Skeletal muscle cell (primary cell): Measurements from ENCODE around the gene WNT7B.

Experiments
- DNase-seq: peaks from one replicate; pipeline ENCODE4 v3.0.0-alpha.2; 2010; ENCODE audit warnings: low read depth
- H3K4me3 ChIP-seq: 2 replicates; pipeline ENCODE4 v1.5.1; 2011; ENCODE audit warnings: low read depth, mild to moderate bottlenecking, control low read depth, low read length, moderate library complexity

Gene WNT7B

DNA sequence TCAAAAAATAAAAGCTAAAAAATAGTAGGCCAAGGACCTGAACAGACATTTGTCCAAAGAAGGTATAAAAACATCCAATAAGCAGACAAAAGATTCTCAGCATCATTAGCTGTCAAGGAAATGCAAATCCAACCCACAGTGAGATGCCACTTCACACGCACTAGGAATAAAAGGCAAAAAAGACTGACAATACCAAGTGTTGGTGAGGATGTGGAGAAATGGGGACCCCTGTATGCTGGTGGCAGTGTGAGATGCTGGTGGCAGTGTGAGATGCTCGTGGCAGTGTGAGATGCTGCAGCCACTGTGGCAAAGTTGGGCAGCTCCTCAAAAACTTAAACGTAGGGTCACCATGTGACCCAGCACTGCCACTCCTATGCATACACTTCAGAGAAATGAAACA is 38.0 kb downstream of the WNT7B start:
- no peak overlapping the region for H3K4me3 ChIP-seq
- DNase-seq = no peak

DNA sequence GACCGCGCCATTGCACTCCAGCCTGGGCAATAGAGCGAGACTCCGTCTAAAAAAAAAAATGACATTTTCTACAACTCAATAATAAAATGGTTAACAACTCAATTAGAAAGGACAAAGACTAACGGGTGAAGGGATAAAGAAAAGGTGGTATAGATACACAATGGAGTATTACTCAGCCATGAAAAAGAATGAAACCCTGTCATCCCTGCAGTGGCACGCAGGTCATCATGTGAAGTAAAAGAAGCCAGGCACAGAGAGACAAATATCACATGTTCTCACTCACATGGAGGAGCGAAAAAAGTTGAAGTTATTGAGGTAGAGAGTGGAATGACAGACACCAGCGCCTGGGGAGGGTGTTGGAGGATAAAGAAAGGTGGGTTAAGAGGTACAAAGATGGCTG is 39.0 kb downstream of the WNT7B start:
- no peak overlapping the region for H3K4me3 ChIP-seq
- no peak for DNase-seq

DNA sequence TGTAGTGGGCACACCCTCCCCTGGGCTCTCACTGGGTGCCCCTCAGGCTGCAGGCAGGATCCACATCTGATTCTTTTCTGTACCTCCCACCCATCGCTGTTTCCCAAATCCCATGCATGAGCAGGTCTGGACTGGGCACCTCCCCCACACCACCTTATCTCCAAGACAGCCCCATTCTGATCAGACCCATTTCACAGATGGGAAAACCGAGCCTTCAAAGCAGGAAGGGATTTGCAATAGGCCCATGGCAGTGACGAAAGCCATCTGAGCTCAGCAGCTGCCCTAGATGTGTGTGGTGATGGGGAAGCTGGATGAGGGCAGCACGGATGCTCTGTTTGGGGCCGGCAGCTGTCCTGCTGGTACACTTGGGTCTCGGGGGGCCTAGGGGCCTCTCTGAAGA is 41.4 kb downstream of the WNT7B start:
- DNase-seq = no peak
- H3K4me3 ChIP-seq = no peak overlapping the region

DNA sequence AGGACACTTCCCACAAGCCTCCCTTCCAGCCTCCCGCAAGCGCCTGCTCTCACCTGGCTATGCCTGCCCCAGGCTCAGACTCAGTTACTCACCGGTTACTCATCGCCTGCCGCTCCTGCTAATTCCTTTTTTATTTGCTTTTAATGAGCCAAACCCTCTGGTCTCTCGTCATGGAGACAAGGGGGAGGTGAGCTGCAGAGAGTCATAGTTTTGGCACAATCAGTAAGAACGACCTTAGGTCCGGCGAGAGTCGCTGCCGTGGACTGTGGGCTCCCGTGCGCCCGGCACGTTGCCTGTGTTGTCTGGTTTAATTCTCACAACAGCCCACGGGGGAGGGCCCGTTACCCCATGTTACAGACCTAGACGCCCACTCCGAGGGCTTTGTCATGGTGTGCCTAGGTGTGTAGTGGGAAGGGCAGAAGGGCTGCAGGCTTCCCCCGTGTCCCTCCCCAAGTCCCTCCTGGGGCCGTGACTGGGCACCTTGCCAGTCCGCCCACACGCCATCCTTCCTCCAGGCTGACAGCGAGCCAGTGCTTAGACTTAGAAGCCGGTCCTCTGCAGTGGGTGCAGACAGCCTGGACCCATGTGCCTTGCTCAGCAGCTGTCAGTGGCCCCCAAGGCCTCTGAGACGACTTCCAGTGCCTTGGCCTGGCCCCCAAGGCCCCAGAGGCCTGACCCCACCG is 42.2 kb downstream of the WNT7B start:
- peak; percentile 49 for DNase-seq
- H3K4me3 ChIP-seq = peak overlapping the region; percentile 18

DNA sequence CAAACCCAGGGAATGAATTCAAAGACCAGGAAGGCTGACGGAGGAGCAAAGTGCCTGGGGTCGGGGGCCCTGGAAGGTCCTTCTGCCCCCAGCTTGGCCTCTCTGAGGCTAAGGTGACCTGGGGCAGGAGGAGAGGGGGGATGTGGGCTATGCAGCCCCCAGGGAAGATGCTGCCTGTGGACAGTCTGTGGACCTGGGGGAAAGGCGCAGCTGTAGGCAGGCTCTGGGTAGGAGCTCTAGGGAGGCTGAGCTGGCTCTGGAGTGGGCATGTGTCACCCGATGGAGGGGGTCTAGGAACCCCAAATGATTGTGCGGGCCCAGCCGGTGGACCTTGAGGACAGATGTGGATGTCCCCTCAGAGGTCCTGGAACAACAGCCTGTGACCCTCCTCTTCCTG is 42.8 kb downstream of the WNT7B start:
- no peak overlapping the region for H3K4me3 ChIP-seq
- DNase-seq = no peak

DNA sequence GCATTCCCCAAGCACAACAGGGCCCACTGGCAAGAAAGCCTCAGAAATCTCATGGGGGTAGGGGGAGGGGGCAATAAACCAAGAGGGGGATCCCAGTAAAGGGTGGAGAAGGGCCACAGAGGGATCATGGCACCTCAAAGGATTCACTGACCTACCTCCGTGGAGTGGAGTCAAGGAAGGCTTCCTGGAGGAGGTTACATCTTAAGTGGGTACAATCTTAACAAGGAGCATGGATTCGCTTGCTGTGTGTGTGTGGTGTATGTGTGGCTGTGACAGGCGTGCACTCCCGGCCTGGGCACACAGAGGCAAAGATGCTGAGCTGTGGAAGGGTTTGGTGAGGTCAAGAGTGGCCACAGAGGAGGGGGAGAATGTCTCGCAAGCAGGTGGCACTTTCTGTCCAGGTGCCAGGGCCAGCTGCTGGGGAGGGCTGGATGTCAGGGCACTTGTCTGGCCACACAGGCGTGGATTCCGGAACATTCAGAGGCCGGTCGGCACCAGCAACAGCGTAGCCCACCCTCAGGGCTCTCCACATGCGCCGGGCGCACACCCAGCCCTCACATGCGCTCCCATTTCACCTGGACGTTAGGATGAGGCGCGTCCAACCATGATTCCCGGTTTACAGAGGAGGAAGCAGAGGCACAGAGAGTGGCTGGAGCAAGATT is 43.3 kb downstream of the WNT7B start:
- no peak overlapping the region for H3K4me3 ChIP-seq
- no peak for DNase-seq

DNA sequence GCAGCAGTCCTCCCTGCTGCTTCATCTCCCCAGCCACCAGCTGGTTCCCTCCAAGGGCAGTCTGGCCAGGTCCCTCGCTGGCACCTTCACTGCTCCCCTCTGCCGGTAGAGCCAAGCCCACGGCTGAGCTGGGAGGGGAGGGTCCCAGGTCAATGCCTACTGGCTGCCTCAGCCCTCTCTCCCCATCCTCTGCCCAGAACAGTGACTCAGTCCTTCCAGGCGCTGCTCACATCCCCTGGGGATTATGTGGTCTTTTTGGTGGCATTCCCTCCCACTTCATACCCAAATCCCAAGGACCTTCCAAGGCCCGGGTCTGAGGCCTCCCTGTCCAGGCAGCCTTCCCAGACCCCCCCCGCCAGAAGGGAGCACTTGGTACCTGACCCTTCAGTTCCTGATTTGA is 44.9 kb downstream of the WNT7B start:
- H3K4me3 ChIP-seq = no peak overlapping the region
- no peak for DNase-seq

DNA sequence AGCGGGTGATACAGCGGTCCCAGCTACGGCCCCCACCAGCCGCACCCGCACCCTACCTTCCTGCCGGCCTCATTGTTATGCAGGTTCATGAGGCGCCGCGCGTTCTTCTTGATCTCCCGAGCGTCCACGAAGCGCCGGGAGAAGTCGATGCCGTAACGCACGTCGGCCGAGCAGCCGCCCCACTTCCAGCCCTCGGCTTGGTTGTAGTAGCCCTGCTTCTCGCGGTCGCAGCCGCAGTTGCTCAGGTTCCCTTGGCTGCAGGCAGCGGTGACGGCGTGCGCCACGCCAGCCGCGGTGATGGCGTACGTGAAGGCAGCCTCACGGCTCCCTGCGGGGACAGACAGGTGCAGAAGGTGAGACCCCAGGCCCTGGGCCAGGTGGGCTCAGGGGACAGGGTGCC is 45.9 kb downstream of the WNT7B start:
- DNase-seq = no peak
- H3K4me3 ChIP-seq = no peak overlapping the region

DNA sequence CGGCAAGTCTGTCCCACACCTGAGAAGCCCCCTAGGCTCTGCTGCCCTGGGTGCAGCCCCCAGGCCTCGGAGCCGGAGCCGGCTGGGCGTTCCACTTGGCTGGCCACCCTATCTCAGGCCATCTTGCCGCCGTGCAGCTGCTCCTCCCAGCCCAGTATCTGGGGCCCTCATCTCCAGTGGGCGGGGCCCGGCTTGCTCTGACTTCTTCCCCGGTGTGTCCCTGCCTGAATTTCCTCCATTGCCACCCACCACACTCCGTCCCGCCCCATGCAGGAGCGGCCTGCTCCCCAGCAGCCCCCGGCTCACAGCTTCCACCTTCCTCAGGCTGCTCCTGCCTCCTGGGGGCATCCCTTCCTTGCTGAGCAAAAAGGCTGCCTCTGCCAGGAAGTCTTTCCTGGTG is 46.6 kb downstream of the WNT7B start:
- no peak overlapping the region for H3K4me3 ChIP-seq
- DNase-seq = no peak

DNA sequence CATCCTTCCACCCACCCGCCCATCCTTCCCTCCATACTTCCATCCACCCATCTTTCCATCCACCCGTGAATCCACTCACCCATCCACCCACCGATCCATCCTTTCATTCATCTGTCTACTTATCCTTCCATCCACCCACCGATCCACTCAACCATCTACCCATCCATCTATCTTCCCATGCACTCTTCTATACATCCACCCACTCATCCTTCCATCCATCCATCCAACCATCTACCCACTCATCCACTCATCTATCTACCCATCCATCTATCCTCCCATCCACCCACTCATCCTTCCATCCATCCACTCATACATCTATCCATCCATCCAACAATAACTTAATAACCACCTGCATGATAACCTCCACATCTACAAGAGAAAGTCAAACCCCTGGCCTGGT is 47.3 kb downstream of the WNT7B start:
- H3K4me3 ChIP-seq = no peak overlapping the region
- DNase-seq = no peak

DNA sequence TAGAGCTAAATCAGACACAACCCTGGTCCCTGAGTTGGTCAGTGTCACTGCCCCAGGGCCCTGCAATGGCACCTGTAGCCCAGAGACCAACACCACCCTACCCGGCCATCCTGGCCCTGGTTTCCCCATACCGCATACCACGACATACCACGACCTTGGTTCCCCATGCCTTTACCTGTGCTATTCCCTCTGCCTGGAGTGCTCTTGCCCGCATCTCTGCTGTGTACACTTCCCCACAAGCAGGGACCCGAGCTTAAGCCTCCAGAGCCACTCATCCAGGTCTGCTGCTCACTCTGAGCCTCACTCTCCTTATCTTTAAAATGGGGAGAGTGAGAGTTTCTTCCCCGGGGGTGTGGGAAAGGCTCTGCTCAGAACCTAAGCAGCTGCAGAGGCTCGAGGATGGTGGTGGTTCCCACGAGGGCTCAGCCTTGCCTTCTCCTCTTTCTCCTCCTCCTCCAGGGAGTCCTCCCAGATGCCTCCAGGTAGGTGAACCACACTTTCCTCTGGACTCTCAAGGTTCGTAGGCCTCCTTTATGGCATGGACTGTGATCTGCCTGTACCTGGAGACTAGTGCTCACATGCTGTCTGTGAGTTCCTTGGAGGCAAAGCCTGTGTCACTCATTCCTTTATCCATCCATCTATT is 48.1 kb downstream of the WNT7B start:
- no peak overlapping the region for H3K4me3 ChIP-seq
- no peak for DNase-seq

DNA sequence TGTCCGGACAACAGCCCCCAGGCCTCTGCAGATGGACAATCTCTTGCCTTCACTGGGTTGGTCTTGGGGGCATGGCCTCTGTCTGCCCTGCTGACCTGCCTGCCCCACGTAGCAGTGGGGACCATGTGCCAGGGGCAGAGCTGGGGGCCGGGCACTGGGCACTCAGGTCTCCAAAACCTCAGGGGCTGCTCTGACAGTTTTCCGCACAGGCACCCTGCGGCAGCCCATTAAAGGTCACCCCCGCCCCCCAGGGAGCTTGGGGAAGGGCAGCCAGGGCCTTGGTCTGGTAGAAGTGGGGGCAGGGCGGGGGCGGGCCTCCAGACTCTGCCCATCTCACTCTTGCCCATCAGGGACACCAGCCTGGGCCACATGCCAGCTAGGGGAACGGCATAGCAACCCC is 49.9 kb downstream of the WNT7B start:
- DNase-seq = no peak
- H3K4me3 ChIP-seq = no peak overlapping the region

DNA sequence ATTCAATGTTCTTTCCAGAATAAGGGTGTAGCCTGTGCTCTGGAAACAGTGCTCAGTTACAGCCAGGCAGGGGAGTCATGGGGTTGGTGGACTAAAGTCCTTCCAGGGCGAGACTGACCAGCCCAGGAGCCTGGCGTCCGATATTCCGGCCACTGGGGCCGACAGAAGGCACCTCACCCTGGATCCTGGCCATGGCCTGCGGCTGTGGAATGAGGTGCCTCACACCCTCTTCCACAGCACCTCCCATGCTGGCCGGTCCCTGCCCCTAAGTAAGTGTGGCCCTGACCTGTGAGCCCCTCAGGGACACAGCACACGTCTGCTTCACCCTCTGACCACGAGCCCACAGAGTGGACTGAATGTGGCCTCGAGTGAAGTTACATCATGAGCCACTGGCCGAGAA is 50.5 kb downstream of the WNT7B start:
- H3K4me3 ChIP-seq = no peak overlapping the region
- DNase-seq = no peak

DNA sequence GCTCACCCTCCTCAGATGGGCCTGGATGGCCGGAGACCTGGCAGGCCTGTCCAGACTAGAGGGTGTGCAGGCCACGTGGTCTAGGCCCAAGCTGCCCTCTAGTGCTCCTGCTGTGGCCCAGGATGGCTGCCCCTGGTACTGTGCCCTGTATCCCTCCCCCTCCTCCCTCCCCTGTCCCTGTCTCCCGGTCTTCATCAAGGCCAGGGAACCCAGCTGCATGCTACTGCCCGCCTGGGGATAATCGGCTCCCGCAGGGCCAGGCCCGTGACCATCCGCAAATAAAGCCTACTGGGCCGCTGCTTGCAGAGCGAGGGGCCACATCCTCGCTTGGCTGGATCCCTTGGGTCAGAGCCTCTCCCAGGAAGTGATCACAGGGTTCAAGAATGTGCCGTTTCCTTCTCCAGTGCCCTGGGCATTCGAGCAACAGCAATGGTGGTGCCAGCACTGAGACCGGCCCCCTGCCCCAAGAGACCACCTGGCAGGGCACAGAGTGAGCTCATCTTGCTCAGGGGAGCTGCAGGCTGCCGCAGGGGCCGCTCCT is 51.1 kb downstream of the WNT7B start:
- no peak for DNase-seq
- H3K4me3 ChIP-seq = no peak overlapping the region

DNA sequence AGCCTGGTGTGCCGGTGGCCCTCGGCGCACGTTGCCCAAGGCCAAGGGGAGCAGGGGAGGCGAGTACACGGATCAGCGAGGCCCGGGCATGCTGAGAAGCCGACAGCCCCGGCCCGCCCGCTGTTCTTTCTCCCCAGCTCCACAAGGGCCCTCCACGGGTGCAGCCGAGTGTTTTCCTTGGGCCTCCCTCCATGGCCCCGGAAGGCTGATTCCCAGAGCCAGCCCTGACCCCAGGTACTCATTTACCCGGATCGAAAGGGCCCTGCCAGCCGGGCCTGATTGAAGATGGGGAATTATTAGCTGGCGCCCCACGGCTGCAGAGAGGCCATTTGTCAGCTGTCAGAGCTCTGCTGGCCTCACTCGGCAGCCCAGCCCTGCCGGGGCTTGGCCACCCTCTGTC is 53.1 kb downstream of the WNT7B start:
- no peak for DNase-seq
- H3K4me3 ChIP-seq = no peak overlapping the region

DNA sequence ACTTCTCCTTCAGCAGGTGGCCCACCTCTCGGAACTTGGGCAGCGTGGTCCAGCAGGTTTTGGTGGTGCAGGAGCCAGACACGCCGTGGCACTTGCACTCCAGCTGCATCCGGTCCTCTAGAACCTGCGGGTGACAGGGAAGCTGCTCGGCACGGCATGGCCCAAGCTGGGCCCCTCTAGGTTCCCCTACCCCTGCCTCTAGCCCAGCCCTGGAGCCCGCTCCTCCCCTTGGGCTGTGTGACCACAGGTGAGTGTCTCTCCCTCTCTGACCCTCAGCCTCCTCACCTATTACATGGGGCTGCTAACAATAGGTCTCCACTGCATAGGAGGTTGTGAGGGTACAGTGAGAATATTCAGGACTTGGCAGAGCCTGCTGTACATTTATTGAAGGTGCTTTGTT is 53.8 kb downstream of the WNT7B start:
- DNase-seq = no peak
- H3K4me3 ChIP-seq = no peak overlapping the region

DNA sequence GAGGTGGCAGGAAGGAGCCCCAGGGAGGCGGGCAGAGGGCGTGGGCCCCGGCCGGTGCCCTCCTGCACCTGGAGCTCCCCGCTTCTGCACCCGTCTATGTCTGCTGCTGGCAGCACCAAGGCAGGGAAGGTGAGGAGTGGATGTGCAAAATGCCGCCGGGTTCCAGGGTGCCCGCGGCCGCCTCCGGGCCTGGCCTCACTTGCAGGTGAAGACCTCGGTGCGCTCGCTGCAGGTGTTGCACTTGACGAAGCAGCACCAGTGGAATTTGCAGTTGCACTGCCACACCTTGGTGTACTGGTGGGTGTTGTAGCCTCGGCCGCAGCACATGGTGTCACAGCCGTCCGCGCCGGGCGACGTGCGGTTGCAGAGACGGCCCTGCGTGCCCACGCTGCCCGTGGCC is 54.3 kb downstream of the WNT7B start:
- H3K4me3 ChIP-seq = no peak overlapping the region
- DNase-seq = no peak

DNA sequence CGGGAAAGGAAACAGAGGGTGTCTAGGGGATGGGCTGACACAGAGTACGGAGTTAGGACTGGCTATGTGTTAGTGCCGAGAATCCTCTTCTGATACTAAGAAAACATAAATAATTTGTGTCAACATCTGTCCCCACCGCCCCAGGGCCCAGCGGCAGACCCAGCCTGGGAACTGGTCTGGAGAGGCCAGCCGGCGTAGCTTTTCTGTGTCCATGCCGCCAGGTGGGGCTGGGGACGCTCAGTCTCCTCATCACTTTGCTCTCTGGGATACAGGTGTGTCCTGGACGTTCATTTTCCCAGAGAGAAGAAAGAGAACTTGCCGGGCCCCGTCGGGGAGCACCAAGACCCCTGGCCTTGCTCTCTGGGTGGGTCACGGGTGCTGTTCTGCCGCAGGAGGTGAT is 54.7 kb downstream of the WNT7B start:
- DNase-seq = no peak
- no peak overlapping the region for H3K4me3 ChIP-seq

DNA sequence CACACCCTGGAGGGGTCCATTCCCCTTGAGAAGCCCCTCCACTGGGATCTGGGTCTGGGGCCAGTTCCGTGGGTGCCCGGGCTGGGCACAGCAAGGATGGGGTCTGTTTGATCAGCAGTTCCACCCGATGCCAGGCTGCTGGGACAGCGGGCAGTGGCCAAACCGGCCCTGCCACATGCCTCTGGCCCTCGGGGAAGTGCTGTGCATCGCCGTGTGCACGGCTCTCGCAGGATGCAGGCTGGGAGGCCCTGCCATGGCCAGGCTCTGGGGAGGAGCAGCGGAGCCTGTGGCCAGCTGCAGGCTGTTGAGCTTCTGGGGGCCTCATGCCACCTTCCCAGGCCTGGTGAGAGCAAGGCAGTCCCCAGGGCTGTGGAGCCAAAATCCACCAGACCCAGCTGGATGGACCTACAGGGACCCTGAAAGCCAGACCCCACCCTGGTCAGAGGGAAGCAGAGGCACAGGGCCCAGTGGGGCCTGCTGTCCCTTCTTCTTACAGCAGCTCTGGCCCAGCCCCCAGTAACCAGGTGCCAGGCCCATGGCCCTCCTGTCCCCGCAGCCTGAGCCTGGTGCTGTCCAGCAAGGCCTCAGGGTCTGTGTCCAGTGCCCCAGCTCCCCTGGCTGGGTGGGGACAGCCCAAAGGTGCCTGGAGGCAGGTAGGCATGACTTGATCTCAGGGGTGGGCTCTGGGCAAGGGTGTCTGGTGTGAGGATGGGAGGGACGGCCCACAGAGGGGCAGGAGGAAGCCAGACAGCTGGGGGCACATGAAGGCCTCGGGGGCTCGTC is 57.3 kb downstream of the WNT7B start:
- no peak overlapping the region for H3K4me3 ChIP-seq
- DNase-seq = no peak
